HG02588 (cell line): ENCODE measurements around the gene ARMC8.

ENCODE experiments used
- ATAC-seq: cut with Tn5 transposase; IDR thresholded peaks from one replicate; pipeline ENCODE4 v1.9.1; 2021; ENCODE audit warnings: mild to moderate bottlenecking, moderate library complexity; ENCODE audit not compliant: unreplicated experiment

Gene ARMC8

DNA sequence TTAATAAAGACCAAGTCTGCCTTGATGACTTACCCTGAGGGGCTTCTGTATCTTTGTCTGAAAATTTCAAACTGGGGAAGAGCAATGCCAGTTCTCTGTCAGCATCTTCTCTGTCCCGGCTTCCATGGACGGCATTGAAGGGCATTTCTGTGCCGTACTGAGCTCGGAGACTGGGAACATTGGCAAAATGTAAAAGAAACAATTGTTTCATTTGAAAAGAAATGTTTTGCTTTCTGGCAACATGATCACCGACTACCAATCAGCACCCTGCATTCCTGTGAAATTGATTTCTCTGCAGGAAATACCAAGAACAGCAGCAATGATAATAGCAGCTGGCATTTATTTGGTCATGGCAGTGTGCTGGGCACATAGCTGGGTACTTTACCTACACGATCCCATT is 116.4 kb downstream of the ARMC8 start:
- no peak for ATAC-seq

- ATAC-seq: no peak
Observed at GRCh38 chr3:138307899-138308298, 120.8 kb downstream of the ARMC8 start.

DNA sequence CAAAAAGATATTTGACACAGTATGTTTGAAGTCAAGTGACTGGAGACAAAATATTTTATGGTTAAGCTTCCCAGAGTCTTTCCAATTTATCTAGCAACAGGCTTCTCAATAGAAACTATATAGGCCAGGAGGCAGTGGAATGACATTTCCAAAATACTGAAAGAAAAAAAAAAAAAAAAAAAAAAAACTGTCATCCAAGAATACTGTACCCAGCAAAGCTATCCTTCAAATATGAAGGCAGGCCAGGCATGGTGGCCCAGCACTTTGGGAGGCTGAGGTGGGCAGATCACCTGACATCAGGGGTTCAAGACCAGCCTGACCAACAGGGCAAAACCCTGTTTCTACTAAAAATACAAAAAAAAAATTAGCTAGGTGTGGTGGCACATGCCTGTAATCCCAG is 121.7 kb downstream of the ARMC8 start:
- no peak for ATAC-seq

- ATAC-seq: no peak
Observed at GRCh38 chr3:138310494-138310893, 123.4 kb downstream of the ARMC8 start.

GRCh38 chr3:138314751-138315150 is 127.7 kb downstream of the ARMC8 start:
- no peak for ATAC-seq

GRCh38 chr3:138317687-138318086 is 130.6 kb downstream of the ARMC8 start:
- ATAC-seq: no peak

DNA sequence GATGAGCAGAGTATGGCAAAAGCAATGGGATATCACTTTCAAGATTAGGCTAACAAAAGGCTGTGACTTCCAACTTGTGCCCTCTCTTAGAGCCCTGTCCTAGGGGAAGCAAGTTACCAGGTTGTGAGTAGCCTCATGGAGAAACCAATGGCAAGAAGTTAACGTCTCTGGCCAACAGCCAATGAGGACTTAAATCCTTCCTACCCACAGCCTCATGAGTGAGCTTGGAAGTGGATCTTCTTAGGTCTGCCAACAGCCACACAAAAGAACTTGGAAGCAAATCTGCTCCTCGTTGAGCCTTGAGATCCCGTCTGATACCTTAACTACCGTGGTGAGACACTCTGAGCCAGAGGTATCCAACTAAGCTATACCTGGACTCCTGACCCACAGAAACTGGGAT is 136.9 kb downstream of the ARMC8 start:
- no peak for ATAC-seq

DNA sequence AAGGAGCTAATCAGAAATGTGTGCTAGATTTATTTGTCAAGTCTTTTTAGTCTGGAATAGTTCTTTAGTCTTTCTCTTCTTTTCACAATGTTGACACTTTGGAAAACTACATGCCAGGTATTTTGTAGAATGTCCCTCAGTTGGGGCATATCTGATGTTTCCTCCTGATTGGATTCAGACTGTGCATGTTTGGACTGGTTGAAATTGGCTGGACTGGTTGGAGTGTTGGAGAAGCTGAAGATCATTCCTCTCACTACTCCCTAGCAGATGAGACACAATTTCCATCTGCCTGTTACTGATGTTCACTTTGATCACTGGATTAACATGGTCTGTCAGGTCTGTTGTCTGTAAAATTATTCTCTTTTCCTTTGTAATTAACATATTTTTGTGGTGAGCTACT is 138.9 kb downstream of the ARMC8 start:
- ATAC-seq: no peak

DNA sequence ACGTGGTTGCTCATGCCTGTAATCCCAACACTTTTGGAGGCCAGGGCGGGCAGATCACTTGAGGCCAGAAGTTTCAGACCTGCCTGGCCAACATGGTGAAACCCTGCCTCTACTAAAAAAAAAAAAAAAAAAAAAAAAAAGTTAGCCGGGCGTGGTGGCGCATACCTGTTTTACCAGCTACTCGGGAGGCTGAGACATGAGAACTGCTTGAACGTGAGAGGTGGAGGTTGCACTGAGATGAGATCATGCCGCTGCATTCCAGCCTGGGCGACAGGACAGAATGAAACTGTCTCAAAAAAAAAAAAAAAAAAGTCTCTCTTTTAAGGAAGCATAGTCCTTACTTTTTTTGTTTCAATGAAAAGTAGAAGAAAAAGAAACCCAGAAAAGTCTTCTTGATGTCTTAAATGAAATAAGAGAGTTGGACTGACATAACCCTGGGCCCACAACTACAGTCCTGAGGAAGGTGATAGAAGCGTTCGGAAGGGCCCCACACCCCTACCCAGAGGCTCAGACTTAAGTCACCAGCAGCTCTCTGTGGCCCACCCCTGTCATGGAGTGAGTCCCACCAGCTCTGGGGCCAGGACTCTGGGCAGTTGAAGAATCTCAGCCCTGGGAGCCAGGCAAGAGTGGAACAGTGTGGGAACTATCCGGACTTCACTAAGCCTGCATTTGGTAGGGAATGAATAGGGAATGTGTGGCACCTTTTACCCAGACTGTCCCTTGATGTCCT is 139.9 kb downstream of the ARMC8 start:
- no peak for ATAC-seq

GRCh38 chr3:138327831-138328230 is 140.7 kb downstream of the ARMC8 start:
- no peak for ATAC-seq

DNA sequence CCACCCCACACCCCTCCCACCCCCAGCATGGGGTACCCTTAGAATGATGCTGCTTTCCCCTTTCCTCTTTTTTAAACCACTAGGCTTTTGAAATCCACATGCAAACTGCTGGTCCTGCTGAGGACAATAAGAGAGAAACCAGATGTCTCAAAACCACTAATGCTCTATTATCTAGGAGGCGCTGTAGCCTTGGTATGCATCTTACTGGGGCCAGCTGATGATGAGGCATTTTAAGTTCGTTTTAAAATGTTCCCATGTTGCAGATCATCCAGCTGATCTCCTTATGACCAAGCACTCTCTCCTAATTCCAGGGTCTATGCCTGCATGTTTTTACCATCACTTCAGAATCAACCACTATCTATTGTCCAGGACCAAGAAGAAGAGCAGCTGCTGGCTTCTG is 141.2 kb downstream of the ARMC8 start:
- ATAC-seq: no peak

DNA sequence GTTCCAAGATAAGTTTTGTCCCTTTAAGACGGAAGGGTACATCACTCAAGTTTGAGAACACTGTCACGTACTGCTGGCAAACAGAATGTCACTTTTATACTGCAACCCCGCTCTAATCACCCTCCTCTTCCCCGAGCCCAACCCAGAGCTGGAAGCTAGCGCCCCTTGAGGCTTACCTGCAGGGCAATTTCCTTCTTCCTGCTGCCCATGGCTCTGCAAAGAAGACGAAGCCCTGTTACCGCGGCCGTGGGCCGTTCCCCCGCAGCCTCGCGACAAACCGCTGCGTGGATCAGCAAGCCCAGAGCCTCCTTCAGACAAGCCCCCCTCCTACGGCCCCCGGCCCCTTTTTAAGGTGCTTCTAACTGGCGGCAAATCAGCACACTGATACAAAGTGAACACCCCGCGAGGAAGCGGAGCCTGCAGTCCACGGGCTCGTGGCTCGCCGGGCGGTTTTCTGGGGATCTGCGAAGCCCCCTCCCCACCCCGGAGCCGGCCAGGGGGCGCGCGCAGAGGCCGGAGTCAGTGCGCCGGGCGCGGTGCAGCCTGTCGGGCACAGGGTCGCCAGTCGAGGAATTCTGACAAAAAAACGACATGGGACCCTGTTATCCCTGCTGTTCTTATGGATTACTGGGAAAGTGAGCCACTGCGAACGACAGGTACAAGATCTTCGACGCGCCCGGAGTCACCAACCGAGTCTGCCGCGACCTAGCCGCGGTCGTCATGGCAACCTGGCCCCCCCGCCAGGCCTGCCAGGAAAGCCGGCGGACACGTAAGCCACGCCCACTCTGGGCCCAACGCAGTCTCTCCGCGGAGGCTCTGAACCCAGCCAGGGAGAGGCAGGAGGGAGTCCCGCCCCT is 142.3 kb downstream of the ARMC8 start, which contains the start of gene NME9:
Gene NME9 (minus strand): TSS at position 725 of the 857 bp plus-strand sequence. CDS start 516 bp downstream, at position 209.
- peak; percentile 67 for ATAC-seq

GRCh38 chr3:138329984-138330293 is 142.8 kb downstream of the ARMC8 start:
- no peak for ATAC-seq

- no peak for ATAC-seq
Observed at GRCh38 chr3:138331143-138331894, 144.2 kb downstream of the ARMC8 start.

DNA sequence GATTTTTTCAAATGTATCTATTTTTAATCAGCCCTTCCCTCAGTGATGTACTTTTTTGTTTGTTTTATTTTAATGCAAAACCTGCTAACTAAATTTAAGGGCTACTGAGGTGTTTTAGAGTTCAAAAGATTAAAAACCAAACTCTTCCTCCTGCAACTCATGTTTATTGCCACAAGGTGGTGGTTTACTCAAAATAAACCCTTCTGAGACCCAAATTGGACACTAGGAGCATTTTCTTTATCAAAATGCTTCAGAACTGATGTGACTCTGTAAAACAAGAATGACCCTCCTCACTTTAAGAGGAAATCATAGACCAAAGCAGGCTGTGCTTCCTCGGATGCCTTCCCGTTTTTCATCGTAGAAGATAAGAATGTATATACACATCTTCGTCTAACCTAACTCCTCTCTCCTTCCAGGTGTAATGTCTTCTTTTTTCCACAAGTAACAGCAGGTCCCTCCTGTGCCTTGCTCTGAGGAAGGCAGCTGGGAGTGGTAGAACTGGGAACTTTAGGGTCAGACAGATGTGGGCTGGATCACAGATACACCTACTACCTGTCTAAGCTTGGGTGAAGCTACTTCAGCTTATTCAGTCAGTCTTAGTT is 145.5 kb downstream of the ARMC8 start:
- no peak for ATAC-seq

DNA sequence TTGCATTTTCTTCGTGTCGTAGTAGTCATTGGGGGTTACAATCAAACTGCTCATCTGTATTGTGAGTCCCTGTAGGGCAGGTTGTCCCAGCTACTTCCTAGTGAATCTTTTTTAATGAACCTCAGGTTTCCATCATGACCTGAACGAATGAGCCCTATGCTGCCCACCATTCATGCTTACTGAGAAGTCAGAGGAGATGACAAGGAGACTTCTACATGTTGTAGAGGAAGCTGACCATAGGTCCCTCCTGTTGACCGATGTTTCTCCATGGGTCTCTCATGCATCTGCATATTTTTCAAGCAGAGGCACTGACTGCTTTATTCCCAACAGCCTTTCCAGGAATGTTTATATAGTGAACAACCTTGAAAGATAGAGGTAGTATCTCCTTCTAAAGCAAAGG is 147.5 kb downstream of the ARMC8 start:
- no peak for ATAC-seq

DNA sequence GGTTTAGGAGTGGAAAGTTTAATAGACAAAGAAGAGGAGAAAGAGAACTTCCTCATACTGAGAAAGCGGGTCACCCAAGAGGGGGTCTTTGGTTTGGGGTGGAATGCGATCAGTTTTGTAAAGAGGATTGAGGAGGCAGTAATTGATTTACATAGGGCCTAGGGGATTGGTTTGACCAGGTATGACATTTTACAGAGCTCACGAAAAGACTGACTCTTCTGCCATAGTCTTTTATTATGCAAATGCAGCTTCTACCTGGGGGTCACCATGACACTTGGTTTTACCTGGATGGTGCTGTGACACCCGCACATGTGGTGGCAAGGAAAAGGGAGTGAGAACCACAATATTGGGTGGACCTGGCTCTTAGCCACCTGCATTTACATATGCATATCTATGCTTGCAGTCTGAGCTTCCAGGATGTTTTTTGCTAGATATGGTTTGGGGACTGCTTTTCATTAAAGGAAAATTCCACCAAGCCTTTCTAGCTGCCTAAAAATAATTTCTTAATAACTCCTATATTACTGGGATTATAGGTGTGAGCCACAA is 149.4 kb downstream of the ARMC8 start:
- no peak for ATAC-seq

- ATAC-seq: no peak
Observed at GRCh38 chr3:138338244-138338643, 151.1 kb downstream of the ARMC8 start.

GRCh38 chr3:138338811-138339210 is 151.7 kb downstream of the ARMC8 start:
- no peak for ATAC-seq

GRCh38 chr3:138340511-138340910 is 153.4 kb downstream of the ARMC8 start:
- ATAC-seq: no peak

GRCh38 chr3:138344754-138345153 is 157.7 kb downstream of the ARMC8 start:
- no peak for ATAC-seq
